Measurements from ENCODE around the gene HTRA1. TPM values are rescaled to one million over a fixed set of nuclear protein-coding genes. Genes with fewer than 3 reads are reported as not detected.
A peak's percentile ranks its signal among the peaks of the same experiment; 100 is the strongest.

HTRA1 gene
- total and polyA plus RNA-seq, 7 experiments from 2014 or later: 0.22 to 0.64 (median 0.40) TPM; not detected in 3

GRCh38 chr10:122463466-122464249 is 2.3 kb downstream of the HTRA1 start:
- POLR2A ChIA-PET: no interaction called here
- Mint-ChIP-seq H3K27me3 (peaks cover 52 to 75% (median 63%) of the 10 kb centered on the region in 5 donors), H3K4me1 (peaks cover 6 to 20% (median 17%) of the 10 kb centered on the region in 7 donors), H3K9me3 (no peaks in the 10 kb centered on the region), H3K36me3 (no peaks in the 10 kb centered on the region), H3K27ac (no peak overlapping the region), H3K4me3 (peak overlapping the region in 8 of 10 donors; percentile 43 to 89 (median 78))
- Histone ChIP-seq H3K27ac (ENCODE audit: low read depth, low read length) (no peak overlapping the region), H3K4me3 (ENCODE audit: low read length) (no peak overlapping the region), H3K27me3 (ENCODE audit: control insufficient read depth in 2 of 2, insufficient read depth in 2 of 2, low read length in 2 of 2) (peaks cover 8 to 18% of the 10 kb centered on the region in 2 donors), H3K9me3 (ENCODE audit: control insufficient read depth in 2 of 3, low read length in 3 of 3) (no peaks in the 10 kb centered on the region), H3K4me1 (ENCODE audit: control insufficient read depth in 2 of 2, insufficient read depth in 2 of 2, low read length in 2 of 2) (peaks cover 0 to 7% of the 10 kb centered on the region in 2 donors), H3K36me3 (ENCODE audit: control insufficient read depth in 2 of 3, insufficient read depth in 3 of 3, low read length in 3 of 3) (no peaks in the 10 kb centered on the region)
- DNase-seq (no peak), ATAC-seq (no peak)
- intact Hi-C loops (cut with micrococcal nuclease): no loop called here
- CTCF ChIA-PET: no interaction called here

DNA sequence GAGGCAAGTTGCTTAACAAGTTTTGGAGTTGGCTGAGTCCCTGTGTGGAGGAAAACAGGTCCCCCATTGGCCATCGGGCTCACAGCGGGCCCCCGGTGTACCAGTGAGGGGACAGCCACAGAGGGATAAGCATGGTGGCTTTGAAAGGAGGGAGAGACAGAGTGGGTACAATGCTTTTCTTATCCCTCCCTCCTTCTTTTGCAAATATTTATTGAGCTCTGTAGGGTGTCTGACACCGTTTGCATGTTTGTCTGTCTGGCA is 2.8 kb downstream of the HTRA1 start:
- peaks cover 0 to 7% of the 10 kb centered on the region in 2 donors for H3K4me1 ChIP-seq (ENCODE audit: control insufficient read depth in 2 of 2, insufficient read depth in 2 of 2, low read length in 2 of 2)
- no peaks in the 10 kb centered on the region for H3K36me3 ChIP-seq (ENCODE audit: control insufficient read depth in 2 of 3, insufficient read depth in 3 of 3, low read length in 3 of 3)
- H3K27ac Mint-ChIP-seq: no peak overlapping the region
- ATAC-seq (no peak), DNase-seq (no peak)
- peaks cover 2 to 13% of the 10 kb centered on the region in 2 donors for H3K27me3 ChIP-seq (ENCODE audit: control insufficient read depth in 2 of 2, insufficient read depth in 2 of 2, low read length in 2 of 2)
- peaks cover 6 to 20% (median 13%) of the 10 kb centered on the region in 7 donors for H3K4me1 Mint-ChIP-seq
- H3K9me3 ChIP-seq (ENCODE audit: control insufficient read depth in 2 of 3, low read length in 3 of 3): no peaks in the 10 kb centered on the region
- H3K4me3 ChIP-seq (ENCODE audit: low read length): no peak overlapping the region
- no peak overlapping the region for H3K27ac ChIP-seq (ENCODE audit: low read depth, low read length)
- no peak overlapping the region for H3K4me3 Mint-ChIP-seq
- peaks cover 50 to 75% (median 60%) of the 10 kb centered on the region in 5 donors for H3K27me3 Mint-ChIP-seq
- intact Hi-C loops (cut with micrococcal nuclease): no loop called here
- ChIA-PET POLR2A (no interaction called here), CTCF (no interaction called here)
- no peaks in the 10 kb centered on the region for H3K9me3 Mint-ChIP-seq
- H3K36me3 Mint-ChIP-seq: no peaks in the 10 kb centered on the region

GRCh38 chr10:122464586-122464985 is 3.2 kb downstream of the HTRA1 start:
- DNase-seq (no peak), ATAC-seq (no peak)
- Mint-ChIP-seq H3K27ac (no peak overlapping the region), H3K4me3 (no peak overlapping the region), H3K36me3 (no peaks in the 10 kb centered on the region), H3K27me3 (peaks cover 46 to 71% (median 57%) of the 10 kb centered on the region in 5 donors), H3K4me1 (peaks cover 6 to 20% (median 12%) of the 10 kb centered on the region in 7 donors), H3K9me3 (no peaks in the 10 kb centered on the region)
- intact Hi-C loops (cut with micrococcal nuclease): no loop called here
- ChIA-PET CTCF (no interaction called here), POLR2A (no interaction called here)
- no peak overlapping the region for H3K4me3 ChIP-seq (ENCODE audit: low read length)
- H3K27me3 ChIP-seq (ENCODE audit: control insufficient read depth in 2 of 2, insufficient read depth in 2 of 2, low read length in 2 of 2): peaks cover 0 to 11% of the 10 kb centered on the region in 2 donors
- H3K4me1 ChIP-seq (ENCODE audit: control insufficient read depth in 2 of 2, insufficient read depth in 2 of 2, low read length in 2 of 2): peaks cover 0 to 7% of the 10 kb centered on the region in 2 donors
- no peak overlapping the region for H3K27ac ChIP-seq (ENCODE audit: low read depth, low read length)
- H3K36me3 ChIP-seq (ENCODE audit: control insufficient read depth in 2 of 3, insufficient read depth in 3 of 3, low read length in 3 of 3): no peaks in the 10 kb centered on the region
- H3K9me3 ChIP-seq (ENCODE audit: control insufficient read depth in 2 of 3, low read length in 3 of 3): no peaks in the 10 kb centered on the region

DNA sequence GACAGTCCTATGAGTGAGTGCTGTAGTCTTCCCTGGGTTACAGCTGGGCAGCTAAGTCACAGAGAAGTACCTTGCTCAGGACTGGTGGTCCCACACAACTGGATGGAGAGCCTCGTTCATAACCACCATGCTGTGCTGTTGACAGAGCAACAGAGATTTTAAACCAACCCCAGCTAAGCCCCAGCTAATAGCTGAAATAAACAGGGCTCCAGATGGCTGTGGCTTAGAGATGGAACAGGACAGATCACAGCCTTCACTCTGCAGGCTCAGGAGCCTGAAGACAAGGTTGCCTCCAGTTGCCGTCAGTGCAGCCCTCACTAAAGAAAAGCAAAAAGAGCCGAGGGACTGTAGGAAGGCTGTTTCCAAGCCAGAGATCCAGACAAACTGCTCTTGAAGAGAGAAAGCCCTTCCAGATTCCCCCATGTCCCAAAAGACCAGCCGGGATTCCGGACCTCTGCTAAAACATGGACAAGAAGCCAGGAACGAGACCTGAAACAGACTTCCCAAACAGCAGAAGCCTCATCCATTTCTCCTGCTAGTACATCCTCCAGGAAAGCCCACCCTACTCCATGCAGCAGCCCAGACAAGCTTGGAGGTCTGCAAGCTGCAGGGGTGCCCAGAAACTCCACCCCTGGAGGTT is 4.2 kb downstream of the HTRA1 start:
- no peak overlapping the region for H3K4me3 ChIP-seq (ENCODE audit: low read length)
- no peaks in the 10 kb centered on the region for H3K36me3 Mint-ChIP-seq
- H3K27ac Mint-ChIP-seq: no peak overlapping the region
- peaks cover 41 to 69% (median 48%) of the 10 kb centered on the region in 5 donors for H3K27me3 Mint-ChIP-seq
- peaks cover 6 to 17% (median 10%) of the 10 kb centered on the region in 7 donors for H3K4me1 Mint-ChIP-seq
- no peak overlapping the region for H3K4me3 Mint-ChIP-seq
- no peaks in the 10 kb centered on the region for H3K9me3 ChIP-seq (ENCODE audit: control insufficient read depth in 2 of 3, low read length in 3 of 3)
- H3K27me3 ChIP-seq (ENCODE audit: control insufficient read depth in 2 of 2, insufficient read depth in 2 of 2, low read length in 2 of 2): peaks cover 0 to 3% of the 10 kb centered on the region in 2 donors
- no peak overlapping the region for H3K27ac ChIP-seq (ENCODE audit: low read depth, low read length)
- ChIA-PET POLR2A (no interaction called here), CTCF (interaction anchor here (0.7 kb wide), 1 partner anchor 545 kb away, joined by 3 read pairs; no protein-coding TSS in a partner anchor)
- H3K9me3 Mint-ChIP-seq: no peaks in the 10 kb centered on the region
- DNase-seq (no peak), ATAC-seq (no peak)
- intact Hi-C loops (cut with micrococcal nuclease): no loop called here
- H3K36me3 ChIP-seq (ENCODE audit: control insufficient read depth in 2 of 3, insufficient read depth in 3 of 3, low read length in 3 of 3): no peaks in the 10 kb centered on the region
- H3K4me1 ChIP-seq (ENCODE audit: control insufficient read depth in 2 of 2, insufficient read depth in 2 of 2, low read length in 2 of 2): peaks cover 0 to 6% of the 10 kb centered on the region in 2 donors

DNA sequence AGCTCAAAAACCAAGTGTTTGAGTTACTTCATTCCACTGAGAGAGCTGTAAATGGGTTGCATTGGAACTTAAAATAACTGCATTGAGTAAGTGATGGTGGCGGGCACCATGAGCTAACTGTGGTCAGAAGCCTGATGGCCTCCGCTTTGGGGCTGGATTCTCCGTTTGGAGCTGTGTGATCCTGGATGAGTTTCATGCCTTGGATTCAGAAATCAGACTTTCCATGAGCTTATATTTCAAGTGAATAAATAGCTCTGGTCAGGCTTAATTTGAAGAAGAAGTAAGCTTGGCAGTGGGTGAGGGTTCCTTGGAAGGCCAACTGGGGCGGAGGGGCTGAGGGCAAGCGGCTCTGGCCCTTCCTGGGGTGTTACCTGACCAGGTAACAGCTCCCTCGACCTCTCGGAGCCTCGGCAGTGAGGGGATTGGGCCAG is 5.6 kb downstream of the HTRA1 start:
- POLR2A ChIA-PET: interaction anchor here (0.6 kb wide), 1 partner anchor 14 kb away, joined by 3 read pairs; no protein-coding TSS in a partner anchor
- CTCF ChIA-PET: no interaction called here
- peaks cover 40 to 74% (median 53%) of the 10 kb centered on the region in 5 donors for H3K27me3 Mint-ChIP-seq
- no peak overlapping the region for H3K4me3 ChIP-seq (ENCODE audit: low read length)
- no peaks in the 10 kb centered on the region for H3K9me3 Mint-ChIP-seq
- no peak overlapping the region for H3K27ac ChIP-seq (ENCODE audit: low read depth, low read length)
- H3K4me1 ChIP-seq (ENCODE audit: control insufficient read depth in 2 of 2, insufficient read depth in 2 of 2, low read length in 2 of 2): no peaks in the 10 kb centered on the region
- H3K36me3 ChIP-seq (ENCODE audit: control insufficient read depth in 2 of 3, insufficient read depth in 3 of 3, low read length in 3 of 3): no peaks in the 10 kb centered on the region
- H3K9me3 ChIP-seq (ENCODE audit: control insufficient read depth in 2 of 3, low read length in 3 of 3): no peaks in the 10 kb centered on the region
- H3K27ac Mint-ChIP-seq: no peak overlapping the region
- intact Hi-C loops (cut with micrococcal nuclease): no loop called here
- H3K27me3 ChIP-seq (ENCODE audit: control insufficient read depth in 2 of 2, insufficient read depth in 2 of 2, low read length in 2 of 2): no peaks in the 10 kb centered on the region
- no peaks in the 10 kb centered on the region for H3K36me3 Mint-ChIP-seq
- ATAC-seq: no peak
- peaks cover 6 to 14% (median 7%) of the 10 kb centered on the region in 7 donors for H3K4me1 Mint-ChIP-seq
- DNase-seq: no peak
- no peak overlapping the region for H3K4me3 Mint-ChIP-seq

DNA sequence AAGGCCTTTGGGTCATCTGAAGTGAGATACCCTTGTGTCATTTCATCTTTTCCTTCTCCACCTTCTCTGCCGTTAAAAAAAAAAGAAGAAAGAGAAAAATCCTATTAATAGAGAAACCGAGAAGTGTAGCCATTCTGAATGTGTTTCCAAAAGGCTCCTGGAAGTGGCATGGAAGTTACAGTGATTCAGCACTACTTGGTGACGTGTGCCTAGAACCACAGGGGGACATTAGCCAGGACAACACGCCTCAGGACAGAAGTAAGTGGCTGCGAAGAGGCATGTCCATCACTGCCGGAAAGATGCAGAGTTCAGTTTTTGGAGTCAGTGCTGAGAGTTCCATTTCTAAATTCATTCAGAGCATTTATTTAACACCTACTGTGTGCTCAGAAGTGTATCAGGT is 6.3 kb downstream of the HTRA1 start:
- Mint-ChIP-seq H3K4me1 (peaks cover 2 to 8% (median 3%) of the 10 kb centered on the region in 7 donors), H3K9me3 (no peaks in the 10 kb centered on the region), H3K4me3 (no peak overlapping the region), H3K27ac (no peak overlapping the region), H3K36me3 (no peaks in the 10 kb centered on the region), H3K27me3 (peaks cover 35 to 69% (median 47%) of the 10 kb centered on the region in 5 donors)
- no peak overlapping the region for H3K27ac ChIP-seq (ENCODE audit: low read depth, low read length)
- ChIA-PET CTCF (no interaction called here), POLR2A (no interaction called here)
- H3K4me1 ChIP-seq (ENCODE audit: control insufficient read depth in 2 of 2, insufficient read depth in 2 of 2, low read length in 2 of 2): no peaks in the 10 kb centered on the region
- no peaks in the 10 kb centered on the region for H3K27me3 ChIP-seq (ENCODE audit: control insufficient read depth in 2 of 2, insufficient read depth in 2 of 2, low read length in 2 of 2)
- no peak overlapping the region for H3K4me3 ChIP-seq (ENCODE audit: low read length)
- DNase-seq: no peak
- H3K36me3 ChIP-seq (ENCODE audit: control insufficient read depth in 2 of 3, insufficient read depth in 3 of 3, low read length in 3 of 3): no peaks in the 10 kb centered on the region
- no peak for ATAC-seq
- H3K9me3 ChIP-seq (ENCODE audit: control insufficient read depth in 2 of 3, low read length in 3 of 3): no peaks in the 10 kb centered on the region
- intact Hi-C loops (cut with micrococcal nuclease): no loop called here

Measured in naive thymus-derived CD4-positive, alpha-beta T cell (primary cell).